ENCODE data around the gene NCKAP5.

DNA sequence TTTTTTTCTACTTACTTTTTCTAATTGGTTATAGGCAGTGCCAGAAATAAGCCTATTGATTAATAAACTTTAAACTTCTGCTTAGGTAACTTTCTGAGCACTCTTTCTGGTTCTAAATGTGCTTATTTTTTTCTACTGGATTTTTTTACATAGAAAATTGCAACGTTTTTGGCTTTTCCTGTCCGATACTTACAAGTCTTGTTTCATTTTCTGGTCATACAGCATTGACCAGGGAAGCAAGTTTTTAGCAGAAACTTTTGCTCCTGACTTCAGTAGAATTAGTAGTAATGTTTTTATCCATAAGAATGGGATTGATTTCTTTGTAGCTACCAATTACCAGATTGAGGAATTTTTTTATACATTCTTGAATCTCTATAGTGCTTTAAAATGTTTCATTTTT is 36.9 kb downstream of the NCKAP5 start:
- TF ChIP-seq, protein P1, sequence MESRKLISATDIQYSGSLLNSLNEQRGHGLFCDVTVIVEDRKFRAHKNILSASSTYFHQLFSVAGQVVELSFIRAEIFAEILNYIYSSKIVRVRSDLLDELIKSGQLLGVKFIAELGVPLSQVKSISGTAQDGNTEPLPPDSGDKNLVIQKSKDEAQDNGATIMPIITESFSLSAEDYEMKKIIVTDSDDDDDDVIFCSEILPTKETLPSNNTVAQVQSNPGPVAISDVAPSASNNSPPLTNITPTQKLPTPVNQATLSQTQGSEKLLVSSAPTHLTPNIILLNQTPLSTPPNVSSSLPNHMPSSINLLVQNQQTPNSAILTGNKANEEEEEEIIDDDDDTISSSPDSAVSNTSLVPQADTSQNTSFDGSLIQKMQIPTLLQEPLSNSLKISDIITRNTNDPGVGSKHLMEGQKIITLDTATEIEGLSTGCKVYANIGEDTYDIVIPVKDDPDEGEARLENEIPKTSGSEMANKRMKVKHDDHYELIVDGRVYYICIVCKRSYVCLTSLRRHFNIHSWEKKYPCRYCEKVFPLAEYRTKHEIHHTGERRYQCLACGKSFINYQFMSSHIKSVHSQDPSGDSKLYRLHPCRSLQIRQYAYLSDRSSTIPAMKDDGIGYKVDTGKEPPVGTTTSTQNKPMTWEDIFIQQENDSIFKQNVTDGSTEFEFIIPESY (CRISPR knock-in tag; IDR thresholded peaks at IDR 0.05) = no peak
- no peak for TF ChIP-seq SP2 (CRISPR knock-in tag; IDR thresholded peaks at IDR 0.05)

Data from HepG2 (cell line).